GM19328 (cell line): ENCODE results near the gene TTLL9.
"Not testable (repeated sequence)": the region's sequence is repeated elsewhere in the genome, so short reads cannot be mapped to it uniquely, and the experiment has no call there.

Source experiments
- ATAC-seq: cut with Tn5 transposase; IDR thresholded peaks from one replicate; pipeline ENCODE4 v1.9.1; 2021; ENCODE audit warnings: mild to moderate bottlenecking, moderate library complexity; ENCODE audit not compliant: unreplicated experiment

TTLL9 gene

DNA sequence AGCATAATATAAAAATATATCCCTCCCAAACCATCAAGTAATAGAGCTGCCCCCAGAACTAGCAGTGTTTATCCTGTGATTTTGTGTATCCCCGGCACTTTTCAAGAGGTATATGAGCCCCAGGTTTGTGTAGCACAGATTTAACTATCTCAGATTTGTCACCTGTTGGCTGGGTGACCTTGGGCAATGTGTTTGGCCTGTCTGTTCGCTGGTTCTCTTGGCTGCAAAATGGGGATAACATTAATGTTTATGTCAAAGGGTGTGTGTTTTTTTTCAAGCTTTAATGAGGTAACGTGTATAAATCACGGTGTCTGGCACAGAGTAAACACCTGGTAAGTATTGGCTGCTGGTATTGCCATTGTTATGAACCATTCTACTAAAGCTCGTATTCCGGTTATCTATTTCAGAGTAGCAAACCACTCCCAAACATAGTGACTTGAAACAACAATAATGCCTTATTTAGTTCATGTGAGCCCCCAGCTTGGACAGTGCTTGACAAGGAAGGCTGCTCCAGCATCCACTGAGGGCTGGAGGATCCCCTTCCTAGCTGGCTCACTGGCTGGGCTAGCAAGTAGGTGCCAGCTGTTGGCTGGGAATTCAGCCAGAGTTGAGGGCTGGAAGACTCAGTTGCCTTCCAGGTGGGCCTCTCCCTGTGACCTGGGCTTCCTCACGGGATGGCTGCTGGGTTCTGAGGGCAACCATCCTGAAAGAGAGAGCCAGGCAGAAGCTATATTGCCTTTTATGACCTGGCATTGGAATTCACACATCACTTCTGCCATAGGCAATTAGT lies 45.3 kb downstream of the TTLL9 start:
- no peak for ATAC-seq

DNA sequence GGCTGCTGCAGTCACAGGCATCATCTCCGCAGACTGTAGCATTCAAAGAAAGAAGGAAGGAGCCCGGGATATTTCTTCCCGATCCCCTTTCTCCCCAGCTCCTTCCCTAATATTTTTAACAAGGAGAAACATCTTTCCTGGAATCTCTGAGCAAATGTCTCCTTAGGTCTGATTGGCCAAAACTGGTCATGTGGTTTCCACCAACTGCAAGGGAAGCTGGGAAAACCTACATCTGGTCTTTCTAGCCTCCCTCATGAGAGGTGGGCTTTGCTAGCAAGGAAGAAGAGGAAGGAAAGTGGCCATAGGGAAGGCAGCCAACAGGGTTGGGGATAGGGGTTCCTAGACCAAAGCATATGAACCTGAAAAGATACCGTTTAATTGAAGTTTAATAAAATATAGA lies 46.3 kb downstream of the TTLL9 start:
- no peak for ATAC-seq

GRCh38 chr20:31917962-31918412 lies 47.6 kb downstream of the TTLL9 start:
- not testable (repeated sequence) for ATAC-seq

DNA sequence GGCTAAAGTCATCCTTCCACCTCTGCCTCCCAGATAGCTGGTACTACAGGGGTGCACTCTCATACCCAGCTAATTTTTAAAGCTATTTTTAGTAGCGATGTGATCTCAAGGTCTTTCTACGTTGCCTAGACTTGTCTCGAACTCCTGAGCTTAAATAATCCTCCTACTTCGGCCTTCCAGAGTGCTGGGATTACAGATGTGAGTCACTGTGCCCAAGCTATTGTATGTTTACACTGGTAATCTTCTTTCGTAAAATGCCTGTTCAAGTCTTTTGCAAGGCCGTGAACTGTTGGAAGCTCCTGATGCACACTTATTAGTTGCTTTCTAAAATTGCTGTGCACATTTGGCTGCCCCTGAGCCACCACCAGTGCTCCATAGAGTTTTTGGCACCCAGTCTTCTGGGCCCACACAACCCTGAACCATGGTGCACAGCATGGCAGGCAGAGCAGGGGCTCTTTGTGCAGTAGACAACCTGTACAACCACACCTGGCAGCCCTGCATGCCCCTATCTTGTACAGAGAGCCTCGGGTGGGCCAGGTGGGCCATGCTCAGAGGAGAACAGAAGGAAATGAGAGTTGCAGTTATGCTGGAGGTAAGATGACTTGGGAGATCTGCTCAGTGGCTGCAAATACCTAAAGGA lies 48.2 kb downstream of the TTLL9 start:
- ATAC-seq, result no peak

DNA sequence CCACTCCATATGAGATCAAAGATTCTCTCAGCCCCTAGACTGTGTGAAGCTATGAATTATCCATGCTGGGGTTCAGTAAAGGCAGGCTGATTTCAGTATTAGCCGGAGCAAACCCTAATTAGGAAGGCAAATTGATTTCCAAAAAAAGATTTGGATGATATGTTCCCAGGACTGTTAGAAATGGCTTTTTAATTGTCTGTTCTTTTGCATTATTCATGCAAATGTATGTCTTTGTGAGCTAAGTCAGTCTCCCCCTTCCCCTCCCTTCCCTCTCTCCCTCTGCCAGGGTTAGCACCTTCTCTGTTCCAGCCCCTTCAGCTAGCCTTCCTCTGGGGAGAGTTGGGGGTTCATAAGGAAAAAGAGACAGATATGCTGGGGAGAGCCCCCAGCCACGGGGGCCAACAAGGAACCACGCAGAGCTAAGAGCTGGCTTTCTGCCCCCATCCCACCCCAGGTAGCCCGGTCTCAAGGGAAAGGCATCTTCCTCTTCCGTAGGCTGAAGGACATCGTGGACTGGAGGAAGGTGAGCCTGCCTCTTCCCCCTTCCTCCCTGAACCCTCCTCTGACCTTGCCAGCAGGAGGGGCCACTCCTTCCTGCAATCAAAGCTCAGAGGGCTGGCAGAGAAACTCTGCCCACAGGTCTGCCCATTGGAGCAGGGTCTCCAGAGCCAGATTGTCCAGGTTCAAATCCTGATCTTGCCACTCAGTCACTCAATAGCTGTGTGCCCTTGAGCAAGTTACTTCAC lies 49.1 kb downstream of the TTLL9 start:
- ATAC-seq, result no peak

DNA sequence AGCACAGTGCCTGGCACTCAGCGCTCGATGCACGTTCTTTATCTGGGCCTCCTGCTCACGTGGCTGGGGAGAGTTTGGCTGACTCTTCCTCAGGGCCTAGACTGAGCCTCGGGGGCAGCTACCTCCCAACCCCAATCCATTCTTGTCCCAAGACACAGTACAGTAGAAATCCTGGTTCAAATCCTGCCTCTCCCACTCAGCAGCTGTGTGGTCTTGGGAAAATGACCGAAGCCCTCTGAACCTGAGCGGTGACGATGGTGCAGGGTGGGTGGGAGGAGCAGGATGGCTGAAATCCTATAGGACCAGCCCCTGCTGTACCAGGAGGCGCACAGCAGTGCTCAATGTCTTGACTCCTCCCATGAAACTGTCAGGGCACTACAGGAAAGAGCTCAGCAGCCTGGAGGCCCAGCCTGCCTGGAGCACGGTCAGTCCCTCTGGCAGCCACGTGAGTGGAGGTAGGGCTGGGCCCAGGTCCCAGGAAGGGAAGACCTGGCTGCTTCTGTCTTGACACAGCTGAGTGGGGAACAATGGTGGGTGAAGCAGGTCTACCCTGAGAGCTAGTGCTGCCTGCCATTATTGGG lies 49.9 kb downstream of the TTLL9 start:
- no peak for ATAC-seq

GRCh38 chr20:31921480-31921879 lies 51.0 kb downstream of the TTLL9 start:
- ATAC-seq, result not testable (repeated sequence)

DNA sequence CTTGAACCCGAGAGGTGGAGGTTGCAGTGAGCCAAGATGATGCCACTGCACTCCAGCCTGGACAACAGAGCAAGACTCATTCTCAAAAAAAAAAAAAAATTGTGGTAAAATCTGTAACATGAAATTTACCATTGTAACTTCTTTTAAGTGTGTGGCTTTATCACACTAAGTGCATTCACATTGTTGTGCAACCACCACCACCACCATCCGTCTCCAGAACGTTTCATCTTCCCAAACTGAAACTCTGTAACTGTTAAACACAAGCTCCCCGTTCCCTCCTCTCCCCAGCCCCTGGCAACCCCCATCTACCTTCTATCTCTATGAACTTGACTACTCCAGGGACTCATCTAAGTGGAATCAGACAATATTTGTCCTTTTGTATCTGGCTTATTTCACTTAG lies 51.7 kb downstream of the TTLL9 start:
- no peak for ATAC-seq

- ATAC-seq, result no peak
Observed at GRCh38 chr20:31922588-31922987, 52.2 kb downstream of the TTLL9 start.

GRCh38 chr20:31923388-31924331 lies 53.2 kb downstream of the TTLL9 start:
- no peak for ATAC-seq

DNA sequence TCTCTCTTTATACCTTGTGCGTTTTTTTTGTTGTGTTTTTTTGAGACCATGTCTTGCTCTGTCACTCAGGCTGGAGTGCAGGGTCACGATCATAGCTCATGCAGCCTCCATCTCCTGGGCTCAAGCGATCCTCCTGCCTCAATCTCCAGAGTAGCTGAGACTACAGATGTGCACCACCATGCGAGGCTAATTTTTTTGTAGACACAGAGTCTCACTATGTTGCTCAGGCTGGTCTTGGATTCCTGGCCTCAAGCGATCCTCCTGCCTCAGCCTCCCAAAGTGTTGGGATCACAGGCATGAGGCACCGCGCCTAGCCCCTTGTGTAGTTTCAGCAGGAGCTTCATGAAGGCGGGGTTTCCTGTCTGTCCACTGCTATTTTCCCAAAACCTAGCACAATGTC lies 54.1 kb downstream of the TTLL9 start:
- ATAC-seq, result no peak

DNA sequence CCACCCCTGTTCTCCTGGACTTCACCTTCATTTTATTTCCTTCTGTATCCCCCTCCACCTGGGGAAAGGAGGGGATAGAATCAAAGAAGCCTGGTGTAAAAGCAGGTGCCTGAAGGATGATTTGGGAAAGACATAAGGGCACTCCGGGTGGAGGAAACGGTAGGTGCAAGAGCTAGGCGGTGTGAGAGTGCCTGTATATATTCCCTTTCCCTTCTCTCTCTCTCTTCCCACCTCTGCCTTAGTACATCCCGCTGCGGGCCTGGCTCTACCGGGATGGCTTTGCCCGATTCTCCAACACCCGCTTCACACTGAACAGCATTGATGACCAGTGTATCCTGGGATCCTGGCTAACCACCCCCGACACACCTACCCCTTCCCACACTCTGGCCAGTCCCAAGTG lies 55.2 kb downstream of the TTLL9 start:
- ATAC-seq, result no peak

- no peak for ATAC-seq
Observed at GRCh38 chr20:31926493-31926892, 56.1 kb downstream of the TTLL9 start.

- ATAC-seq, result no peak
Observed at GRCh38 chr20:31927627-31928159, 57.3 kb downstream of the TTLL9 start.

DNA sequence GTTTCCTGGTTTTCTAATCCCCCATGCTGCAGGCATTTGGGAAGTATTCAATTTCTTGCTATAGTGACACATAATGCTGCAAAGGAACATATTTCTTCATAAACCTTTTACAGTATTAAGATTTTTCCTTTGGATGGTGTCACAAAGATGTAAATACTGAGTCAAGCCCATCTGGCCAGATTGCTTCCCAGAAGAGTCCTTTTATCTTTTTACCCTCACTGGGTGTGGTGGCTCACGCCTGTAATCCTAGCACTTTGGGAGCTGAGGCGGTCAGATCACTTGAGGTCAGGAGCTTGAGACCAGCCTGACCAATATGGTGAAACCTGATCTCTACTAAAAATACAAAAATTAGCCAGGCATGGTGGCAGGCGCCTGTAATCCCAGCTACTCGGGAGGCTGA lies 59.2 kb downstream of the TTLL9 start:
- not testable (repeated sequence) for ATAC-seq

- no peak for ATAC-seq
Observed at GRCh38 chr20:31930779-31931178, 60.3 kb downstream of the TTLL9 start.

GRCh38 chr20:31933698-31934097 lies 63.3 kb downstream of the TTLL9 start:
- no peak for ATAC-seq

DNA sequence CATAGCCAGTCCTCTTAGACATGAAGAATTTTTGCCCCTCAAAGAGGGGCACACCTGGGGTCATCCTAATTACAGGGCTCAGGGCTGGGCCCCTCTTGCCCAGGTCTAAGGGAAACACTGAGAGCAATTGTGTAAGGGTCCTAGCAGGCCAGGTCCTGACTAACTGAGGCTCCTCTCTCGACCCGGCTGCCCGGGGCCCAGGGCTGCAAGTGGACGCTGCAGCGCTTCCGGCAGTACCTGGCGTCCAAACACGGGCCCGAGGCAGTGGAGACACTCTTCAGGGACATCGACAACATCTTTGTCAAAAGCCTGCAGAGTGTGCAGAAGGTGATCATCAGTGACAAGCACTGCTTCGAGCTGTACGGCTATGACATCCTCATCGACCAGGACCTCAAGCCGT lies 64.1 kb downstream of the TTLL9 start:
- no peak for ATAC-seq

GRCh38 chr20:31934968-31935764 lies 64.7 kb downstream of the TTLL9 start:
- ATAC-seq, result no peak
